Liver (tissue), 9 donors: Measurements from ENCODE around the gene TGFBR3. TPM values are rescaled to one million over a fixed set of nuclear protein-coding genes. Genes with fewer than 3 reads are reported as not detected.

Experiments used
- DNase-seq: peaks from one replicate; pipeline ENCODE4 v3.0.0-alpha.2; 2017; ENCODE audit warnings: low spot score
- H3K27ac ChIP-seq, 2 donors: one replicate each; pipeline ENCODE4 v1.7.0; 2013; ENCODE audit warnings: inconsistent platforms in 2 of 2, low read length in 2 of 2, control low read depth in 1 of 2, low read depth in 1 of 2, mild to moderate bottlenecking in 1 of 2
- H3K27me3 ChIP-seq, 4 donors: one replicate each; pipeline versions ENCODE4 v1.6.1 to v1.7.0; 2013; ENCODE audit warnings: low read length in 3 of 4, inconsistent platforms in 1 of 4, mild to moderate bottlenecking in 1 of 4, moderate library complexity in 1 of 4; ENCODE audit not compliant: control insufficient read depth in 4 of 4, insufficient read depth in 4 of 4
- H3K36me3 ChIP-seq, 4 donors: one replicate each; pipeline versions ENCODE4 v1.6.1 to v1.7.0; 2013; ENCODE audit warnings: low read length in 3 of 4, mild to moderate bottlenecking in 3 of 4, low read depth in 1 of 4, moderate library complexity in 1 of 4; ENCODE audit not compliant: control insufficient read depth in 4 of 4, insufficient read depth in 3 of 4
- H3K4me1 ChIP-seq, 4 donors: one replicate each; pipeline versions ENCODE4 v1.6.1 to v1.7.0; 2013; ENCODE audit warnings: low read length in 3 of 4, mild to moderate bottlenecking in 3 of 4, moderate library complexity in 1 of 4; ENCODE audit not compliant: control insufficient read depth in 4 of 4, insufficient read depth in 4 of 4
- H3K4me3 ChIP-seq, 3 donors: one replicate each; pipeline versions ENCODE4 v1.6.1 to v1.7.0; 2013; ENCODE audit warnings: low read length in 3 of 3, control low read depth in 1 of 3, low read depth in 1 of 3, mild to moderate bottlenecking in 1 of 3
- H3K9ac ChIP-seq, 2 donors: one replicate each; pipeline ENCODE4 v1.7.0; 2013; ENCODE audit warnings: low read length in 2 of 2, mild to moderate bottlenecking in 2 of 2, moderate library complexity in 2 of 2, control low read depth in 1 of 2, low read depth in 1 of 2
- H3K9me3 ChIP-seq, 4 donors: one replicate each; pipeline versions ENCODE4 v1.6.1 to v1.7.0; 2013; ENCODE audit warnings: low read length in 3 of 4; ENCODE audit not compliant: control insufficient read depth in 4 of 4
- ATF3 ChIP-seq: IDR thresholded peaks from 2 replicates; pipeline ENCODE4 v1.6.1; 2016; ENCODE audit warnings: antibody characterized with exemption
- CTCF ChIP-seq: fragments of 150-350 bp; IDR thresholded peaks from 2 replicates; pipeline ENCODE4 v1.5.1; 2017; ENCODE audit warnings: improper control_type of control experiment, low read depth, low read length; ENCODE audit not compliant: missing input control
- FOXA1 ChIP-seq: IDR thresholded peaks from 2 replicates; pipeline ENCODE4 v1.6.1; 2016; ENCODE audit warnings: antibody characterized with exemption
- FOXA2 ChIP-seq: IDR thresholded peaks from 2 replicates; pipeline ENCODE4 v1.6.1; 2016; ENCODE audit warnings: antibody characterized with exemption
- GABPA ChIP-seq, 2 donors: IDR thresholded peaks in 1 of 2; conservative IDR thresholded peaks in 1 of 2; 2 replicates each; pipeline ENCODE4 v1.6.1; 2016; ENCODE audit warnings: antibody characterized with exemption in 2 of 2, mild to moderate bottlenecking in 1 of 2, moderate library complexity in 1 of 2
- HNF4A ChIP-seq, 2 donors: conservative IDR thresholded peaks; 2 replicates each; pipeline ENCODE4 v1.6.1; 2016; ENCODE audit warnings: antibody characterized with exemption in 2 of 2, mild to moderate bottlenecking in 2 of 2
- JUND ChIP-seq, 2 donors: IDR thresholded peaks; 2 replicates each; pipeline ENCODE4 v1.6.1; 2016; ENCODE audit warnings: antibody characterized with exemption in 2 of 2
- MAX ChIP-seq: IDR thresholded peaks from 2 replicates; pipeline ENCODE4 v1.6.1; 2016; ENCODE audit warnings: antibody characterized with exemption
- NR2F2 ChIP-seq: IDR thresholded peaks from 2 replicates; pipeline ENCODE4 v1.6.1; 2016; ENCODE audit warnings: antibody characterized with exemption
- RAD21 ChIP-seq, 2 donors: IDR thresholded peaks; 2 replicates each; pipeline ENCODE4 v1.6.1; 2016; ENCODE audit warnings: antibody characterized with exemption in 2 of 2, mild to moderate bottlenecking in 2 of 2
- REST ChIP-seq: IDR thresholded peaks from 2 replicates; pipeline ENCODE4 v1.6.1; 2016; ENCODE audit warnings: antibody characterized with exemption, mild to moderate bottlenecking
- RXRA ChIP-seq, 2 donors: IDR thresholded peaks; 2 replicates each; pipeline ENCODE4 v1.6.1; 2017 to 2018; ENCODE audit warnings: antibody characterized with exemption in 2 of 2, mild to moderate bottlenecking in 1 of 2
- ZBTB33 ChIP-seq: IDR thresholded peaks from 2 replicates; pipeline ENCODE4 v1.6.1; 2016; ENCODE audit warnings: antibody characterized with exemption
- WGBS: extraction: QIAGEN DNeasy Blood & Tissue Kit; methylation state at CpG from one replicate; pipeline ENCODE4 v1.1.7; 2013; 5-methylcytosine and 5-hydroxymethylcytosine counted together
- polyA plus RNA-seq, 2 donors: library from polyadenylated mRNA; stranded (reverse) in 1 of 2; unstranded in 1 of 2; fragments of 200-250 nt in 1 of 2; fragments of >200 nt in 1 of 2; fragmentation: Nextera tagmentation in 1 of 2; extraction: Ambion mirVana in 1 of 2; gene quantifications; one replicate each; pipeline versions ENCODE4 v1.2.1 to v1.2.3, GENCODE V29; 2013 to 2015
- total RNA-seq, 2 donors: library from RNA; depleted of rRNA; stranded (reverse); fragments of >200 nt; gene quantifications; one replicate each; pipeline ENCODE4 v1.2.3, GENCODE V29; 2014
- donor health status: healthy.
- donor health status: healthy.
- donor health status: healthy.
- donor health status: healthy.
- donor health status: healthy.

The TGFBR3 gene
- total and polyA plus RNA-seq, 4 donors: 6.1 to 19.3 (median 9.9) TPM

- H3K4me1 ChIP-seq: no peaks in the 10 kb centered on the region
- DNase-seq: no peak
- H3K27ac ChIP-seq: no peak overlapping the region
- TF ChIP-seq CTCF (no peak), ZBTB33 (no peak), RAD21 (IDR thresholded peaks at IDR 0.05) (peak in 1 of 2 donors; percentile 19), JUND (IDR thresholded peaks at IDR 0.05) (no peak), NR2F2 (peak; percentile 67)
- H3K36me3 ChIP-seq: no peaks in the 10 kb centered on the region
- WGBS: 28% methylated on average over 2 of the region's 2 CpGs
- no peak overlapping the region for H3K4me3 ChIP-seq
- no peak overlapping the region for H3K9ac ChIP-seq
- no peaks in the 10 kb centered on the region for H3K27me3 ChIP-seq
- no peaks in the 10 kb centered on the region for H3K9me3 ChIP-seq
Measured at GRCh38 chr1:91929250-91929649, 43.3 kb upstream of the TGFBR3 start.

- Histone ChIP-seq H3K4me3 (no peak overlapping the region), H3K4me1 (no peaks in the 10 kb centered on the region), H3K9ac (no peak overlapping the region), H3K9me3 (no peaks in the 10 kb centered on the region), H3K27ac (no peak overlapping the region), H3K36me3 (no peaks in the 10 kb centered on the region), H3K27me3 (no peaks in the 10 kb centered on the region)
- DNase-seq: no peak
- 71% methylated on average over 2 of the region's 2 CpGs for WGBS
- TF ChIP-seq ATF3 (no peak), HNF4A (conservative IDR thresholded peaks at IDR 0.05) (no peak), REST (no peak), ZBTB33 (no peak), FOXA2 (no peak), RXRA (IDR thresholded peaks at IDR 0.05) (no peak), GABPA (IDR thresholded peaks at IDR 0.05 in 1 of 2, conservative IDR thresholded peaks at IDR 0.05 in 1 of 2) (no peak), FOXA1 (no peak), MAX (no peak), NR2F2 (no peak)
Measured at GRCh38 chr1:91928026-91928425, 42.1 kb upstream of the TGFBR3 start.
